ENCODE data around the gene DPYSL3.

Gene DPYSL3

GRCh38 chr5:147474140-147474539 is 35.7 kb downstream of the DPYSL3 start:
- FAIRE-seq (peak; percentile 74), DNase-seq (ENCODE audit: low spot score) (no peak)

- DNase-seq (ENCODE audit: low spot score): no peak
These were observed 37.0 kb downstream of the DPYSL3 start for GRCh38 chr5:147472664-147473475.

GRCh38 chr5:147467973-147468508 is 41.8 kb downstream of the DPYSL3 start:
- no peak for FAIRE-seq
- DNase-seq (ENCODE audit: low spot score): no peak

More at GRCh38 chr5:147472664-147473475, 37.0 kb downstream of the DPYSL3 start:
- no peak for FAIRE-seq

- no peak for FAIRE-seq
- DNase-seq (ENCODE audit: low spot score): no peak
These were observed 43.4 kb downstream of the DPYSL3 start for GRCh38 chr5:147466360-147466980.

GRCh38 chr5:147465747-147466146 is 44.1 kb downstream of the DPYSL3 start:
- no peak for FAIRE-seq
- no peak for DNase-seq (ENCODE audit: low spot score)

- FAIRE-seq (no peak), DNase-seq (ENCODE audit: low spot score) (no peak)
These were observed 45.7 kb downstream of the DPYSL3 start for GRCh38 chr5:147464211-147464610.

GRCh38 chr5:147461915-147462314 is 48.0 kb downstream of the DPYSL3 start:
- no peak for DNase-seq (ENCODE audit: low spot score)
- FAIRE-seq: no peak

GRCh38 chr5:147460380-147460779 is 49.5 kb downstream of the DPYSL3 start:
- DNase-seq (ENCODE audit: low spot score): no peak
- peak; percentile 37 for FAIRE-seq

GRCh38 chr5:147458581-147458980 is 51.3 kb downstream of the DPYSL3 start:
- DNase-seq (ENCODE audit: low spot score): no peak
- no peak for FAIRE-seq

- no peak for DNase-seq (ENCODE audit: low spot score)
- FAIRE-seq: no peak
These were observed 53.9 kb downstream of the DPYSL3 start for GRCh38 chr5:147455822-147456450.

GRCh38 chr5:147454996-147455677 is 54.7 kb downstream of the DPYSL3 start:
- DNase-seq (ENCODE audit: low spot score): no peak
- FAIRE-seq: no peak

- no peak for FAIRE-seq
- DNase-seq (ENCODE audit: low spot score): peak; percentile 93
These were observed 55.7 kb downstream of the DPYSL3 start for GRCh38 chr5:147453875-147454814.

GRCh38 chr5:147452165-147452811 is 57.6 kb downstream of the DPYSL3 start:
- DNase-seq (ENCODE audit: low spot score) (no peak), FAIRE-seq (no peak)

- no peak for FAIRE-seq
- DNase-seq (ENCODE audit: low spot score): no peak
These were observed 58.7 kb downstream of the DPYSL3 start for GRCh38 chr5:147451193-147451592.

- DNase-seq (ENCODE audit: low spot score) (no peak), FAIRE-seq (no peak)
These were observed 59.3 kb downstream of the DPYSL3 start for GRCh38 chr5:147450606-147451005.

- no peak for FAIRE-seq
- DNase-seq (ENCODE audit: low spot score): no peak
These were observed 61.1 kb downstream of the DPYSL3 start for GRCh38 chr5:147448766-147449165.

- DNase-seq (ENCODE audit: low spot score) (no peak), FAIRE-seq (no peak)
These were observed 63.3 kb downstream of the DPYSL3 start for GRCh38 chr5:147446523-147446922.

GRCh38 chr5:147445917-147446316 is 64.0 kb downstream of the DPYSL3 start:
- DNase-seq (ENCODE audit: low spot score) (no peak), FAIRE-seq (no peak)

- no peak for FAIRE-seq
- no peak for DNase-seq (ENCODE audit: low spot score)
These were observed 64.8 kb downstream of the DPYSL3 start for GRCh38 chr5:147445090-147445489.

- DNase-seq (ENCODE audit: low spot score) (no peak), FAIRE-seq (no peak)
These were observed 67.6 kb downstream of the DPYSL3 start for GRCh38 chr5:147442224-147442623.
